NCI-H2171 treated with DMSO at 0.1 percent for 48 hours (cell line): ENCODE results near the gene KIF24.
"Not testable (repeated sequence)": the region's sequence is repeated elsewhere in the genome, so short reads cannot be mapped to it uniquely, and the experiment has no call there.

Experiments used
- DNase-seq: peaks from one replicate; lab custom pipeline; 2025; lab: John Stamatoyannopoulos, UW

KIF24 gene

DNA sequence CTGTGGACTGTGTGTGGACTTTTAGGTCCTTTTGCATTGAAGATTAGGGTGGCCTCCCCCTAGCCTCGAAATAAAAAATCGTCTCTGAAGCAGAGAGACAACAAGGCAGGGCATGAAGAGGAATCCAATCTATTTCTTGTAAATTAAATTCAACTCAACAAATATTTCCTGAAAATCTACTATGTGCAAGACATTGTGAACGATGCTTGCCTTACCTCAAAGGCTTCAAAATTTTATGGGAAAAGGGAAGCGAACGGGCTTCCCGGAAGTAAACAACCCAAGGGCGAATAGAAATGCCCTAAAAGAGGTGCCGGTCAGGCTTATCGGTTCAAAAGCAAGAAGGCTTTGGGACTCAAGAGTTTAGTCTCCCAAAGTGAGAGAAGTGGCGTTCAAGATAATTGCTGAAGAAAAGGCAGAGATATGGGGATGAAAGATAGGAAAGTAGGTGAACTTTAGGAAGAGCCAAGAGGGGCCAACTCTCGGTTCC, 525 bp downstream of the KIF24 start:
- DNase-seq: peak; percentile 58

GRCh38 chr9:34326690-34327089, 2.4 kb downstream of the KIF24 start:
- DNase-seq: no peak

DNA sequence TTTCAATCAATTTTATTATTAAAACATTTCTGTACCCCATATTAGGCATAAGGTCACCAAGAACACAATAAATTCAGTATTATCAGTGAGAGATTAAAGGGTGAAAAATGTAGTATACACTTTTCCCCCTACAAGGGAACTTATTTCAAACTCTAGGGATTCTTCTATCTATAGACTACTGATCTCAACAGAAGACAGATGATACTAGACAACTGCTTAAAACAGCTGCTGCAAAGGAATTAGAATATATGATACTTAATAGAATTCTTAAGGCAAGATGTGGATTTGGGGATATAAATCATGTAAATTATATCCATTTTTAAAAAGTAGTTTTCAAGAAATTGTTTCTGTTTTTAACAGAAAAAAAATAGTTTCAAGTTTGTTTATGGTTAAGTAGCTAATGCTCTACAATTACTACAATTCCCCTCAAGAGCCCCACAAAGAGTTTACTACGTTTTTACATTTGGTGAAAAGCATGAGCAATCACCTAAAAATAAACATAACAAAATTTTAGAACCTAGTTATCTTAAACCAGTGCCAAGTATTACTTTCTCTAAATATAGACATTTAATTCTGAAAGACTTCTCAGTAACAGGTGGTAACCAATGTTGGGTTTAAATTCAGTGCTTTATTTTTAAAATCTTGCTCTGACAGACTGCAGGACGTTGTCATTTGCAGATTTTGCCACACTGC, 6.0 kb downstream of the KIF24 start:
- DNase-seq: no peak

GRCh38 chr9:34321451-34321850, 7.6 kb downstream of the KIF24 start:
- DNase-seq: no peak

DNA sequence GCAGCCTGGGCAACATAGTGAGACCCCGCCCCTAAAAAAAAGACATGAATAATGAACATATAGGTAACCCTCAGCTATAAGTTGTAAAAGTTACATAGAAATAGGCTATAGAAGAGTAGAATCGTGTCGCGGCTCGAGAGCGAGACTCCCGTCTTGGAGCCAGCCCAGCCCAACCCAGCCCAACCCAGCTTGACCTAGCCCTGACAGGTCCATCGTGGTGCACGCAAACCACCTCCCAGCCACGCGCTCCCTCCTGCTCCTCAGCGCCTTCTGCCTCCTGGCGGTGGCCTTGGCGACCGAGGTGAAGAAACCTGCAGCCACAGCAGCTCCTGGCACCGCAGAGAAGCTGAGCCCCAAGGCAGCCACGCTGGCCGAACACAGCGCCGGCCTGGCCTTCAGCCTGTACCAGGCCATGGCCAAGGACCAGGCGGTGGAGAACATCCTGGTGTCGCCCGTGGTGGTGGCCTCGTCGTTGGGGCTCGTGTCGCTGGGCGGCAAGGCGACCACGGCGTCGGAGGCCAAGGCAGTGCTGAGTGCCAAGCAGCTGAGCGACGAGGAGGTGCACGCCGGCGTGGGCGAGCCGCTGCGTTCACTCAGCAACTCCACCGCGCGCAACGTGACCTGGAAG, 10.8 kb downstream of the KIF24 start:
- DNase-seq: no peak

DNA sequence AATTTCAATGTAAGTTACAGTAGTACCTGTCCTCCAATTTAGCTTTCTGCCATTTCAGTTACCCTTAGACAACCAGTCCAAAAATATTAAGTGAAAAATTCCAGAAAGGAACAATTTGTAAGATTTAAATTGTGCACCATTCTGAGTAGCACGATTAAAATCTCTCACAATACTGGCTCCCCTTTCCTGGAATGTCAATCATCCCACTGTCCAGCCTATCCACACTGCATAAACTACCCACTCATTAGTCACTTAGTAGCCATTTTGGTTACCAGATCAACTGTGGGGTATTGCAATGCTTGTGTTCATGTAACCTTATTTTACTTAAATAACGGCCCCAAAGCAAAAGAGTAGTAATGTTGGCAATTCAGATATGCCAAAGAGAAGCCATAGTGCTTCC, 11.6 kb downstream of the KIF24 start:
- DNase-seq: no peak

GRCh38 chr9:34311499-34312185, 17.4 kb downstream of the KIF24 start:
- DNase-seq: no peak

- DNase-seq: peak; percentile 82
Observed at GRCh38 chr9:34310215-34310614, 18.9 kb downstream of the KIF24 start.

GRCh38 chr9:34308316-34308715, 20.8 kb downstream of the KIF24 start:
- not testable (repeated sequence) for DNase-seq

DNA sequence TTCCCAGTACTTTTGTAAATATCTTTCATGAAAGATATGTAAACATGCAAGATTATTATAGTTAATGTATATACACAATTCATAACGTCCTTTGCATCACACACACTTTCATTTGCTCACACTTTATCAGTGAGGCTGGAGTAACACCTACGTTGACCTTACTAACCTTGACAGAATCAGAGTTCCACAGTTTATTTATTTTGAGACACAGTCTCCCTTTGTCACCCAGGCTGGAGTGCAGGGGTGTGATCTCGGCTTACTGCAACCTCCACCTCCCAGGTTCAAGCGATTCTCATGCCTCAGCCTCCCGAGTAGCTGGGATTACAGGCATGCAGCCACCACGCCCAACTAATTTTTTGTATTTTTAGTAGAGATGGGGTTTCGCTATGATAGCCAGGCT, 28.0 kb downstream of the KIF24 start:
- not testable (repeated sequence) for DNase-seq

GRCh38 chr9:34292552-34292951, 36.5 kb downstream of the KIF24 start:
- DNase-seq: no peak

GRCh38 chr9:34291423-34291822, 37.6 kb downstream of the KIF24 start:
- no peak for DNase-seq

GRCh38 chr9:34291023-34291422, 38.0 kb downstream of the KIF24 start:
- no peak for DNase-seq

DNA sequence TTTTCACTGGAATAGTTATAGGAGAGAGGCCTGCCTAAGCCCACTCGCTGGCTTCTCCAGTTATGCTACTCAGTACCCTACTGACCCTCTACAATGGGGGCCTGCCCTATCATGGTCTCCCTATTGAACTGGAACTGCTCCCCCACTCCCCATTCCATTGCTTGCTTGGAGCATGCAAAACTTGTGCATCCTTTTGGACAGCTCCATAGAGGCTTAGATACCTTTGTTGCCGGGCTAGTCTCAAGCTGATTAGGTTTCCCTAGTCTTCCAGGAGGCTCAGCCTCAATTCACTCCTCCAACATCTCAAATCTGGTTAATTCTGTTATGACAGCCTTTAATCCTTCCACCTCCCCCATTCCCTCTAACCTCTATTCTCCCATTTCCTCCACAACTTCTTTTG, 39.9 kb downstream of the KIF24 start:
- no peak for DNase-seq

DNA sequence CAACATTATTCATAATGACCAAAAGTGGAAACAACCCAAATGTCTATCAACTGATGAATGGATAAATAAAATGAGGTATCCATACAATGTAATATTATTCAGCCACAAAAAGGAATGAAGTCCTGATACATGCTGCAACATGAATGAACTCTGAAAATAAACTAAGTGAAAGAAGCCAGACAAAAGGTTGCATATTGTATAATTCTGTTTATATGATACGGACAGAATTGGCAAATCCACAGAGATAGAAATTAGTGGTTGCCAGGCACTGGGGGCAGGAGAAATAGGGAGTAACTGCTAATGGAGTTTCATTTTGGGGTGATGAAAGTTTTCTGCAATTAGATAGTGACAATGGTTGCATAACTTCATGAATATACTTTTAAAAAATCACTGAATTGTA, 47.0 kb downstream of the KIF24 start:
- no peak for DNase-seq

GRCh38 chr9:34279411-34279810, 49.7 kb downstream of the KIF24 start:
- DNase-seq: peak; percentile 74
